Measurements from ENCODE around the gene MIOS. TPM values are rescaled to one million over a fixed set of nuclear protein-coding genes. Genes with fewer than 3 reads are reported as not detected.
"Not testable (repeated sequence)": the region's sequence is repeated elsewhere in the genome, so short reads cannot be mapped to it uniquely, and the experiment has no call there.

The MIOS gene
- total RNA-seq, 1 experiment from 2014 or later = 52.8 TPM

DNA sequence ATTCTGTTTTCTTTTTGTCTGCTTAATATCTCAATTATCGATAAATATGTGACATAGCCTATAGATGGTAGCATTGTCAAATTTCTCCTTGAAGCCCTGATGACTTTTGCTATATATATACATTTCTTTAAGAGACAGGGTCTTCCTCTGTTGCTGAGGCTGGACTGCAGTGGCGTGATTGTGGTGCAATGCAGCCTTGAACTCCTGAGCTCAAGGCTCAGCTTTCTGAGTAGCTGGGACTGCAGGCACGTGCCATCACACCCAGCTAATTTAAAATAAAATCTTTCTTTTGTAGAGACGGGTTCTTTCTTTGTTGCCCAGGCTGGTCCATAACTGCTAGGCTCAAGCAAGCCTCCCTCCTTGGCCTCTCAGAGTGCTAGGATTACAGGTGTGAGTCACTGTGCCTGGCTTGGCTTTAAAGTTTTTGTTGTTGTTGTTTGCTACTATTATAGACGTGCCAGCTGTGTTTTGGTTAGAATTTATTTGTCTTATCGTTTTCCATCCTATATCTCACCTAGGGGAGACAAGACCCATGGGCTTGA, 80.9 kb downstream of the MIOS start:
- no peak for DNase-seq (ENCODE audit: low spot score)

DNA sequence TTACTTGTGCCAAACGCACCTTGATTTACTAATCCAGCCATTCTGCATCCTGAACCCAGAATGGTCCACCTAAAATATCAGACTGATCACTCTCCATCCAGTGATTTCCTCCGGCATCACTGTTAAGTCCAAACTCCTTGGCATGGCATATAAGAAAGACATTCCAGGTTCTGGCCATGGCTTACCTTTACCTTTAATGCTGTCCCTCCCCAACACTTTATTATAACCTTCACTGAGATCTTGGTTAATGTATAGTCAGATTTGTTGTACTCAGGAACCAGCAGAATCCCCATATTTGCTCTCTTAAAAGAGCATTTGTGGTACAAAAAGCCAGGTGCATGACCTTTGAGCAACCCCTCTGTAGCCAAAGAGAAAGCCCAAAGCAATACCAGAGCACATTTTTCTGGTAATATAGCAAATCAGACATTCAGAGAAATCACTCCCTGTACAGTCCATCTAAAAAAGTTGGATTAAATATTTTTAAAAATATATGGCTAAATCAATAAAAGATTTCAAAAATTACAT, 84.1 kb downstream of the MIOS start:
- DNase-seq (ENCODE audit: low spot score) = no peak

GRCh38 chr7:7651479-7651878, 84.8 kb downstream of the MIOS start:
- DNase-seq (ENCODE audit: low spot score) = no peak

DNA sequence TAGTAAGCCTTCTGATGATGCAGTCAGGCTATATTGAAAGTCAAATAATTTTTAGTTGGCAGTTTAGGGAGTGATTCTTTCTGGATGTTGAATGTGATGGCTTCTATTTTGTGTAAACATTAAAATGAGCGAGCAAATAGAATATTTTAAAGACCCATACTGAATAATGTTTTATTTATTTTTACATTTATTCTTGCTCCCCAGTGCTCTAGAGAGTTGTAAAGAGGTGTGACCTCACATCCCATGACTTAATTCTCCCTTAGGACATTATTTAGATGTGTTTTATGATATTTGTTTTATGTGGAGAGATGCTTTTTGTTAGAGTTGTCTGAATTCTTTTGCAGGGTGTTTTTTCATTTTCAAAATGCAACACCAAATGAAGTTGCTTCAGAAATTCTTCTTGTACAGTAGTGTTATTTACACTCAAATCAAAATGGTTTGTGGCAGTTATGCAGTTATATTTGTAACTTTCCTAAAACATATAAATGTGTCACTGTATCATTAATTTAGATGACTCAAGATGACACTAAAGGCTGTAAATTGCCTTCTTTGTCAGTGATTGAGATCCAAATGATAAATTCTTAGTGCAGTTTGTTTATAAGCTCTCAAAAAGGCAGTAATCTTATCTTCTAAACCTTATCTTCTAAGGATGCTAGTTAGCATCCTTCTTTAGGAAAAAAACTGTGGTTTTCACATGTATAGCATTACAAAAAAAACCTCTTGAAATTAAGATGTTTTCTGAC, 86.3 kb downstream of the MIOS start:
- DNase-seq (ENCODE audit: low spot score) = no peak

DNA sequence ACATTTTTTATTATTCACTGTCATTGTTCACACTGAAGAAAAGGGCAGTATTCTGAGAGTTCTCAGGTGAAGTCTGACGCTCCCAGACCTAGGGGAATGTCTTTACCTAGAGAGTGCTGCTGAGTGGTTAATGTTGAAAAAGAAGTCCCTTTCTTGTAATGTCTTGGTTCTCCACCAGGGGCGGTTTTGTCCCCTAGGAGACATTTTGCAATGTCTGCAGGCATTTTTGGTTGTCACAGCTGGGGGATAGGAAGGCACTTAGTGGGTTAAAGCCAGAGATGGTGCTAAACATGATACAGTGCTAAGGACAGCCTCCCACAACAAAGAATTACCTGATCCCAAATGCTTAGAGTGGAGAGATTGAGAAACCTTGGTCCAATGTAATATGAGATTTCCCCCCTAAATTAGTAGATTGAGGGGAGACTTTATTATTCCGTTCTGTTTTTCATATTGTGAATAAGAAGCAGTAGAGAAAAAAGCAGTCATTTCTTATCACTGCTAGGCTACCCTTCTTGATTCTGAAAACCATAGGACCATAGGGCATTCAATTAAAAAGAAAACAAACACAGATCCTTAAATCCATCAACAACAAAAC, 87.0 kb downstream of the MIOS start:
- no peak for DNase-seq (ENCODE audit: low spot score)

- no peak for DNase-seq (ENCODE audit: low spot score)
Measured at GRCh38 chr7:7654964-7655715, 88.5 kb downstream of the MIOS start.

DNA sequence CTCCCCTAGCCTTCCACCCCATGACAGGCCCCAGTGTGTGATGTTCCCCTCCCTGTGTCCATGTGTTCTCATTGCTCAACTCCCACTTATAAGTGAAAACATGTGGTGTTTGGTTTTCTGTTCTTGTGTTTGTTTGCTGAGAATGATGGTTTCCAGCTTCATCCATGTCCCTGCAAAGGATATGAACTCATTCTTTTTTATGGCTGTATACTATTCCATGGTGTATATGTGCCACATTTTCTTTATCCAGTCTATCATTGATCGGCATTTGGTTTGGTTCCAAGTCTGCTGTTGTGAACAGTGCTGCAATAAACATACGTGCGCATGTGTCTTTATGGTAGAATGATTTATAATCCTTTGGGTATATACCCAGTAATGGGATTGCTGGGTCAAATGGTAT, 89.8 kb downstream of the MIOS start:
- DNase-seq (ENCODE audit: low spot score) = not testable (repeated sequence)

Other genes starting within 250 kb of the MIOS start
- not detected in 2 replicates for gene COL28A1, start 31.0 kb upstream of the MIOS start, total RNA-seq (2014; rRNA removed; shearing (Covaris generic))
- gene UMAD1, start 73.9 kb downstream of the MIOS start, total RNA-seq (2014; rRNA removed; shearing (Covaris generic)) = 46.4 and 65.9 TPM in 2 replicates
- 228 and 233 TPM in 2 replicates for gene RPA3, start 151.7 kb downstream of the MIOS start, total RNA-seq (2014; rRNA removed; shearing (Covaris generic))